Pancreas (tissue), 10 donors: ENCODE data around the gene TMEM40. TPM values are rescaled to one million over a fixed set of nuclear protein-coding genes. Genes with fewer than 3 reads are reported as not detected.

Experiments used
- ATAC-seq, 4 donors: fragments of 200-7000 bp; cut with Tn5 transposase; one replicate each; pipeline versions ENCODE4 v1.8.0 to v1.9.1; 2020; ENCODE audit warnings: mild to moderate bottlenecking in 4 of 4, moderate library complexity in 4 of 4
- DNase-seq, 6 donors: peaks; one replicate each; pipeline ENCODE4 v3.0.0-alpha.2; 2020
- FAIRE-seq: peaks from 2 replicates; lab custom pipeline; 2012; peaks lifted over from hg19 to GRCh38; lab: Jason Lieb, UNC
- H3K27ac ChIP-seq, 4 donors: fragments of 200-600 bp; sonication (generic); 1 replicate in 3 of 4; 2 replicates in 1 of 4; pipeline versions ENCODE4 v1.5.0 to v1.8.0; 2020
- H3K27me3 ChIP-seq, 4 donors: fragments of 200-600 bp; one replicate each; pipeline ENCODE4 v1.8.0; 2021
- H3K36me3 ChIP-seq, 3 donors: fragments of 200-600 bp; sonication (generic) in 1 of 3; one replicate each; pipeline versions ENCODE4 v1.5.0 to v1.8.0; 2020 to 2021
- H3K4me1 ChIP-seq, 3 donors: fragments of 200-600 bp; one replicate each; pipeline ENCODE4 v1.8.0; 2021
- H3K4me3 ChIP-seq, 4 donors: fragments of 200-600 bp; sonication (generic) in 2 of 4; one replicate each; pipeline versions ENCODE4 v1.5.0 to v1.8.0; 2020 to 2021
- H3K9me3 ChIP-seq, 4 donors: fragments of 200-600 bp; one replicate each; pipeline ENCODE4 v1.8.0; 2021
- CTCF ChIP-seq, 4 donors: fragments of 200-600 bp; sonication (generic) in 3 of 4; IDR thresholded peaks; one replicate each; pipeline versions ENCODE4 v1.5.0 to v1.8.0; 2021; ENCODE audit warnings: antibody characterized with exemption in 4 of 4
- WGBS, 2 donors: extraction: QIAGEN DNeasy Blood & Tissue Kit; methylation state at CpG; one replicate each; pipeline ENCODE4 v1.1.7; 2013; 5-methylcytosine and 5-hydroxymethylcytosine counted together
- intact Hi-C, 3 donors: fragments of 100-400 bp; cut with DNase I; formaldehyde crosslinking; loops; one replicate each; pipeline versions ENCODE4 v1.11.1 to v1.14.2; 2022
- polyA plus RNA-seq, 2 donors: library from polyadenylated mRNA; stranded (reverse); fragments of 200-250 nt; gene quantifications; one replicate each; pipeline ENCODE4 v1.2.3, GENCODE V29; 2013
- total RNA-seq, 6 donors: library from RNA; stranded (reverse); fragmentation: NEBNext Ultra II Directional in 4 of 6; extraction: Animal tissue kit (Norgen Biotek cat#: 25700) in 4 of 6; gene quantifications; one replicate each; pipeline versions ENCODE4 v1.2.1 to v1.2.4, GENCODE V29; 2021 to 2023
- donor health status: healthy with polysubstance abuse.
- donor health status: DM: no; HTN: no; CAD: no; lungs with moderate emphysema.
- donor health status: DM: no; HTN: no; CAD: no.
- donor health status: control.
- donor health status: control.
- donor health status: Bipolar disorder and iron deficiency.
- donor health status: DM: yes; HTN: yes; CAD: no.
- donor health status: DM: no; HTN: no; CAD: no.
- donor health status: DM: no; HTN: no; CAD: no.
- donor health status: DM: yes; HTN: yes; CAD: no.

TMEM40 gene
- total and polyA plus RNA-seq, 8 donors = 0.38 TPM; not detected in 7

- no peaks in the 10 kb centered on the region for H3K4me1 ChIP-seq
- no peak overlapping the region for H3K27ac ChIP-seq
- no peak overlapping the region for H3K4me3 ChIP-seq
Measured at GRCh38 chr3:12773030-12773709, 14.1 kb upstream of the TMEM40 start.

GRCh38 chr3:12772462-12772861 lies 13.4 kb upstream of the TMEM40 start:
- 70 to 79% methylated on average over 5 of the region's 5 CpGs for WGBS, 2 donors
- no peak for TF ChIP-seq CTCF (IDR thresholded peaks at IDR 0.05)
- Histone ChIP-seq H3K9me3 (no peaks in the 10 kb centered on the region), H3K4me3 (no peak overlapping the region), H3K4me1 (no peaks in the 10 kb centered on the region), H3K36me3 (no peaks in the 10 kb centered on the region), H3K27ac (no peak overlapping the region), H3K27me3 (no peaks in the 10 kb centered on the region)
- FAIRE-seq (no peak), ATAC-seq (no peak), DNase-seq (no peak)
- intact Hi-C loops = no loop called here

More at GRCh38 chr3:12773030-12773709, 14.1 kb upstream of the TMEM40 start:
- intact Hi-C loops = no loop called here
- Histone ChIP-seq H3K27me3 (no peaks in the 10 kb centered on the region), H3K36me3 (no peaks in the 10 kb centered on the region), H3K9me3 (no peaks in the 10 kb centered on the region)
- TF ChIP-seq CTCF (IDR thresholded peaks at IDR 0.05) = no peak
- FAIRE-seq (no peak), ATAC-seq (no peak), DNase-seq (no peak)
- WGBS, 2 donors = 64 to 66% methylated on average over 2 of the region's 2 CpGs

GRCh38 chr3:12771236-12771635 lies 12.2 kb upstream of the TMEM40 start:
- TF ChIP-seq CTCF (IDR thresholded peaks at IDR 0.05) = no peak

GRCh38 chr3:12769761-12770160 lies 10.7 kb upstream of the TMEM40 start:
- no peak overlapping the region for H3K4me3 ChIP-seq
- TF ChIP-seq CTCF (IDR thresholded peaks at IDR 0.05) = no peak
- ATAC-seq (no peak), FAIRE-seq (no peak), DNase-seq (no peak)
- H3K27me3 ChIP-seq = no peaks in the 10 kb centered on the region
- no peaks in the 10 kb centered on the region for H3K36me3 ChIP-seq
- H3K27ac ChIP-seq = no peak overlapping the region
- intact Hi-C loops = no loop called here
- H3K4me1 ChIP-seq = no peaks in the 10 kb centered on the region
- H3K9me3 ChIP-seq = no peaks in the 10 kb centered on the region
- 56 to 57% methylated on average over 2 of the region's 2 CpGs for WGBS, 2 donors

More at GRCh38 chr3:12771236-12771635, 12.2 kb upstream of the TMEM40 start:
- Histone ChIP-seq H3K27me3 (no peaks in the 10 kb centered on the region), H3K9me3 (no peaks in the 10 kb centered on the region), H3K27ac (no peak overlapping the region), H3K36me3 (no peaks in the 10 kb centered on the region), H3K4me1 (no peaks in the 10 kb centered on the region), H3K4me3 (no peak overlapping the region)
- DNase-seq = no peak
- 77 to 82% methylated on average over 9 of the region's 9 CpGs for WGBS, 2 donors
- ATAC-seq = no peak
- FAIRE-seq = no peak
- intact Hi-C loops = no loop called here
